Adrenal gland (tissue), 5 donors: Measurements from ENCODE around the gene SPTLC2.

Experiments
- CTCF ChIP-seq, 6 experiments: fragments of 450-650 bp in 4 of 6; fragments of 200-600 bp in 2 of 6; sonication (generic) in 1 of 6; IDR thresholded peaks; 1 replicate in 5 of 6; 2 replicates in 1 of 6; pipeline versions ENCODE4 v1.5.1 to v1.8.0; 2016 to 2021; ENCODE audit warnings: antibody characterized with exemption in 6 of 6, mild to moderate bottlenecking in 2 of 6, moderate library complexity in 1 of 6
- POLR2A ChIP-seq, 2 donors: fragments of 450-650 bp; IDR thresholded peaks; one replicate each; pipeline ENCODE4 v1.6.1; 2017; ENCODE audit warnings: antibody characterized with exemption in 2 of 2, mild to moderate bottlenecking in 2 of 2, moderate library complexity in 1 of 2
- donor health status: DM: no; HTN: no; CAD: no.

- no peak for TF ChIP-seq POLR2A (IDR thresholded peaks at IDR 0.05)
- TF ChIP-seq CTCF (IDR thresholded peaks at IDR 0.05): no peak
Measured at GRCh38 chr14:77520555-77520954, 95.9 kb downstream of the SPTLC2 start.
